C4-2B (cell line): ENCODE measurements around the gene CLEC16A.

ENCODE experiments used
- H3K27ac ChIP-seq: fragments of 450-650 bp; 2 replicates; pipeline ENCODE4 v1.5.1; 2017
- ZFX ChIP-seq: fragments of 450-650 bp; IDR thresholded peaks from 2 replicates; pipeline ENCODE4 v1.6.1; 2017
- TF ChIP-seq, protein P1 (sequence below): fragments of 450-650 bp; conservative IDR thresholded peaks from 2 replicates; pipeline ENCODE4 v1.5.1; 2017; ENCODE audit warnings: mild to moderate bottlenecking

Gene CLEC16A

DNA sequence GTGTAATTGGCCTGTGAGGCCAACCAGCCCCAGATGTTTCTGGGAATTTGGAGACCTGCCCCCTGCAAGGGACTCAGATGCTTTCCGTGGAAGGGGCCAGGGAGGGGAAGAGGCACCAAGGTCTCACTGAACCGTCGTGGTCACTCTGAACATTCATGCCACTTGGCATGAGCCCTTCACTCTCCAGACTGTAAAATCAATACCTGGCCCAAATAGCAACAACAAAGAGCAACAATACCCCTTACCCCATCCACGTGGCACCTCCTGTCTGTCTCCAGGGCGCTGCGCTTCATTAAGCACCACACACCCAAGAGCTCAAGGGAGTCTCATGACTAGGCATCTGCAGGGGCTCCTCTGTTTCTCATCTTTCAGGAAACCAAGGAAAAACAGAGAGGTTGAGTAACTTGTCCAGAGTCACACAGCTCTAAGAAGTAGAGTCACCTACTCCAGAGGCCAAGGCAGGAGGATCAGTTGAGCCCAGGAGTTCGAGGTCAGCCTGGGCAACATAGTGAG lies 258.8 kb downstream of the CLEC16A start:
- TF ChIP-seq, protein P1, sequence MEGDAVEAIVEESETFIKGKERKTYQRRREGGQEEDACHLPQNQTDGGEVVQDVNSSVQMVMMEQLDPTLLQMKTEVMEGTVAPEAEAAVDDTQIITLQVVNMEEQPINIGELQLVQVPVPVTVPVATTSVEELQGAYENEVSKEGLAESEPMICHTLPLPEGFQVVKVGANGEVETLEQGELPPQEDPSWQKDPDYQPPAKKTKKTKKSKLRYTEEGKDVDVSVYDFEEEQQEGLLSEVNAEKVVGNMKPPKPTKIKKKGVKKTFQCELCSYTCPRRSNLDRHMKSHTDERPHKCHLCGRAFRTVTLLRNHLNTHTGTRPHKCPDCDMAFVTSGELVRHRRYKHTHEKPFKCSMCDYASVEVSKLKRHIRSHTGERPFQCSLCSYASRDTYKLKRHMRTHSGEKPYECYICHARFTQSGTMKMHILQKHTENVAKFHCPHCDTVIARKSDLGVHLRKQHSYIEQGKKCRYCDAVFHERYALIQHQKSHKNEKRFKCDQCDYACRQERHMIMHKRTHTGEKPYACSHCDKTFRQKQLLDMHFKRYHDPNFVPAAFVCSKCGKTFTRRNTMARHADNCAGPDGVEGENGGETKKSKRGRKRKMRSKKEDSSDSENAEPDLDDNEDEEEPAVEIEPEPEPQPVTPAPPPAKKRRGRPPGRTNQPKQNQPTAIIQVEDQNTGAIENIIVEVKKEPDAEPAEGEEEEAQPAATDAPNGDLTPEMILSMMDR: no peak
- no peak for TF ChIP-seq ZFX
- no peak overlapping the region for H3K27ac ChIP-seq

DNA sequence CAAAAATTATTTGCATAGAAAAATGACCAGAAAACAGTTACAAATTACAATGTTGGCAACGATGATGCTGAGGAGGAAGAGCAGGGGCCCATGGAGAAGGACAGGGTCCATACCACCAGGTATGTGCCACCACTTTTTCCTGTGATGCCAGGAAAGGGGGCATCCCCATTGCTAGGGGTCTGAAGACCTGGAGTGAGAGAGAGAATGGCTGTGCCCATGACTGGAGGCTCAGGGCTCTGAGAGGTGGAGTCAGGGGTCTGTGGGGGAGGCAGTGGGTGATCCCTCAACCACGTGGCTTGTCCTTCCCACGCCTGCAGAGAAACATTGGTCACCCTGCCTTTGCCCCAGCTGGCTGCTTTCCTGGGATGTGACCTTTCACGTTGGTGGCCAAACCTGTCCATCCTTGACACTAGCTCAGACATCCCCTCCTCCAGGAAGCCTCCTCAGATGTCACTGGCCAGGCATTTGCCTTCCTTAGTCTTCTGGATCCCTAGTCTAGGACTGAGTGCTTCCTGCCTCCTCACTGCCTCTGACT lies 260.2 kb downstream of the CLEC16A start:
- TF ChIP-seq, protein P1: no peak
- no peak for TF ChIP-seq ZFX
- no peak overlapping the region for H3K27ac ChIP-seq

DNA sequence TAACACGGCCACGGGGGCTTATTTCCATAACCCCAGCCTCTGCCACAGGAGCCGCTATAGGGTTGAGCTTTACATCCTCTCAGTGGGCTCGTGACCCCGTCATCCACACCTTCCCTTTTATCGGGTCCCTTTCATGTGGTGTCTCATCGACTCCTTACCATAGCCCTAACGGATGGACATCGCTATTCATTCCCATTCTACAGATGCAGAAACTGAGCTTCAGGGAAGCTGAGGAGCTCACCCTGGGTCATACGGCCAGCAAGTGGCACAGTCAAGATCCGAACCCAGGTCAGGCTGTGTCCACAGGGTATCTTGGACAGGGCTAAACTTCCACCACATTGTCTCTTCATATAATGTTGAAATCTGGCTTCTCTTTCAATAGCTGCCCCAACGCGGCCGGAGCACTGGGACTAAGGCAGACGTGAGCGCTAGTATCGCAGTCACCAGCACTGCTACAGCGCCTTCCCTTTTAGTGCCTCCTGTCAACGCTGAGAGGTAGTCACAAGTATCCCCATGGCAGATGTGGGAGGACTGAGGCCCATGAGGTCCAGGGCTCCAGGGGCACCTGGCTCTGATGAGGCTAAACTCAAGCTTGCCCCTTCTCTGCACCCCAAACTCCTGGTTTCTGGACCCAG lies 260.8 kb downstream of the CLEC16A start:
- TF ChIP-seq, protein P1: no peak
- no peak for TF ChIP-seq ZFX
- no peak overlapping the region for H3K27ac ChIP-seq

DNA sequence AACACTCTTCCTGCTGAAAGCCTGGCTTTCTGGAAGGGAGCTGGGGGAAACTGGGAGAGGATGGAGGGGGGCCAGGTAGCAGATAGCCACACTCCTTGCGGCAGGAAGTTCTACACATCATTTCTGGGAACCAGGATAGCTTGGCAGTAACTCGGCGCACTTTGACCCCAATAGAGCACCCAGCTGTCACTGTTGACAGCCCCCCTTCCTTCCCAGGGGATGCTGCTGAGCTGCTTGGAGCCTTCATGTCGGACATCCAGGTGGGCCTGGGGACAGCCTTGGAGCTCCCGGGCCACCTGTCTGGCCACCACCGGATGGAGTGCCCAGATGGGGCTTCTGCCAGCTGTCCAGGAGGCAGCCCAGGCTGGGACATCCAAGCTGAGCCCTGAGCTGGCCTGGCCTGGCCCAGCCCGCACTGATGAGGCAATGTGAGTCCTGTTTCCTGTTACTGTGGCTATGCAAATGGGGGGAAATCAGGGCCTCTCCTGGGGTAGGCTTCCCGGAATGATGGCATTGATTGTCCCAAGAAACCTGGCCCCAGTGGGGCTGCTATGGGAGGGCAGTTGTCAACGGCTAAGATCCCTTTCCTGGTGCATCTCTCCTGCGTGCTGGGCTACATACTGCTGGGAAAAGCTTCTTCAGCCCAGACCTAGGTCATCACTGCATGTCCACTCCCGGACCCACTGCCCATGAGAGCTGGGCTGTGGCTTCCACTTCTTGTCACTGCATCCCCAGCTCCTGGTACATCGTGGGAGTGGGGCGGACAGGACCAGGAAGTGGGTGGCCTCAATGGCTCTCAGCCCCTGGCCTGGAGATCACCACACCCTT lies 261.6 kb downstream of the CLEC16A start:
- TF ChIP-seq, protein P1: no peak
- TF ChIP-seq ZFX: no peak
- no peak overlapping the region for H3K27ac ChIP-seq

DNA sequence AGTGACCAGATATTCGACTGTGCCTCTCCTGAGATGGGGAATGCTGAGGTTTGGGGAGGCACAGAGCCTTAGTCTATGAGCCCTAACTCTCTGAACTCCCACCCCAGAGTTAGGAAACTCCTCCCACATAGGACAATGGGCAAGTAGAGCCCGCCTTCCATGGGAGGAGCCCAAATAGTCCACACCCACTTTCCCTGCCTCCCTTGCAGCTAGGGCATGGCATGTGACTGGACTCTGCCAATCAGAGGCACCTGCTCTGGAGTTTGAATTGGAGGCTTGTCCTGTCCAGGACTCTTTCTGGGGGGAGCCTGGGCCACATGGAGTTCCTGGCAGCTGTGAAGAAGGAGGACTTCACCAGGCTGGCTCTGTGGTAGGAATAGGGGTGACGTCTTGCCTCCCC lies 263.3 kb downstream of the CLEC16A start:
- no peak overlapping the region for H3K27ac ChIP-seq
- TF ChIP-seq, protein P1: no peak
- TF ChIP-seq ZFX: no peak

DNA sequence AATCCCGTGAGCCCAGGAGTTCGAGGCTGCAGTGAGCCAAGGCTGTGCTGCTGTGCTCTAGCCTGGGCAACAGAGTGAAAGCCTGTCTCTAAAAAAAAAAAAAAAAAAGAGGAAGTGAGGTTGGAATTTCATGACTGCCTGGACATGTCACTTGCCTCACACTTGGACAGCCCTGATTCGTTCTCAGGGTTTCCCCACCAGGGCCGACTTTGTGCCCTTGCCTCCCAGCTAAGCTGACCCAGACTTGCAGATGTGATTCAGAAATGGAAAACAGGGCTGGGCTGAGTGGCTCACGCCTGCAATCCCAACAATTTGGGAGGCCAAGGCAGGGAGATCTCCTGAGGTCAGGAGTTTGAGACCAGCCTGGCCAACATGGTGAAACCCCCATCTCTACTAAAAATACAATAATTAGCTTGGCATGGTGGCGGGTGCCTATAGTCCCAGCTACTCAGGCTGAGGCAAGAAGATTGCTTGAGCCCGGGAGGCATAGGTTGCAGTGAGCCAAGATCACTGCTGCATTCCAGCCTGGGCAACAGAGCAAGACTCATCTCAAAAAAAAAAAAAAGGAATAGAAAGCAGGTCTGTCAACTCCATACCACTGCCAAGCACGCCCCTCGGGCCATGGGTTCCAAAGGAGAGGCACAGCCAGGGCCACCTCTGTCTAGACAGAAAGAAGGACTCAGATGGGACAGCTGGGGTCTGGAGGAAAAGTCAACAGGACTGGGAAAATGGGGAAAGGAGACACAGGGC lies 264.7 kb downstream of the CLEC16A start:
- TF ChIP-seq, protein P1: no peak
- TF ChIP-seq ZFX: no peak
- no peak overlapping the region for H3K27ac ChIP-seq
